ENCODE data around the gene MAP4K2.

DNA sequence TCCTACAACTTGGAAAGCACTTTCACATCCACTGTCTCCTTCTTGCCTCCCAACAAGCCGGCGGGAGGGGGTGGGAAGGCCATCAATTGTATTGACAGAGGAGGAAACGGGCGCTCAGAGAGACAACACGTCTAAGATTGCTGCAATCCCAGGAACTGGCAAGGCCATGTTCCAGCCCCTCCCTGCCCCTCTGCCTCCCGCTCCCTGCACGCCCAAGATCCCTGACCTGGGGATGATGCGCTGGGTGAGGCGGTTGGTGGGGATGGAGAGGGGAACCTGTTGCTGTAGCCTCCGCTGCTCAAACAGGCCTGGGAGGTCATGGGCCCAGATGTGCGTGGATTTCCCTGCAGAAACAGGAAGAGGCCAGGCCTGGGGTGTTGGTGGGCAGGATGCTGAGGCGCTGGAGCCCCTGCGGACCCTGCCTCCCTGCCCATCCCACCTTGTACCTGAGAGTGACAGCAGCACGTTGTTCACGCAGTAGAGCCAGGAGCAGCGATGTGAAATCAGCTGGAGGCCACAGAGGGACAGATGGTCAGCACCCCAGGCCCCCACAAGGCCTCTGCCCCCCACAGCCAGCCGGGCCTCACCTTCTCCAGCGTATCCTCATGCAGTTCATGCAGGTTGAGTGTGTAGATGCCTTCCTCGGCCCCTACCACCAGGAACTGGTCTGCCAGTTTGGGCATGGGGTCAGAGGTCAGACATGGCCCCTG lies 6.8 kb downstream of the MAP4K2 start:
- TF ChIP-seq POLR2A (IDR thresholded peaks at IDR 0.05): no peak
- TF ChIP-seq, protein P1, sequence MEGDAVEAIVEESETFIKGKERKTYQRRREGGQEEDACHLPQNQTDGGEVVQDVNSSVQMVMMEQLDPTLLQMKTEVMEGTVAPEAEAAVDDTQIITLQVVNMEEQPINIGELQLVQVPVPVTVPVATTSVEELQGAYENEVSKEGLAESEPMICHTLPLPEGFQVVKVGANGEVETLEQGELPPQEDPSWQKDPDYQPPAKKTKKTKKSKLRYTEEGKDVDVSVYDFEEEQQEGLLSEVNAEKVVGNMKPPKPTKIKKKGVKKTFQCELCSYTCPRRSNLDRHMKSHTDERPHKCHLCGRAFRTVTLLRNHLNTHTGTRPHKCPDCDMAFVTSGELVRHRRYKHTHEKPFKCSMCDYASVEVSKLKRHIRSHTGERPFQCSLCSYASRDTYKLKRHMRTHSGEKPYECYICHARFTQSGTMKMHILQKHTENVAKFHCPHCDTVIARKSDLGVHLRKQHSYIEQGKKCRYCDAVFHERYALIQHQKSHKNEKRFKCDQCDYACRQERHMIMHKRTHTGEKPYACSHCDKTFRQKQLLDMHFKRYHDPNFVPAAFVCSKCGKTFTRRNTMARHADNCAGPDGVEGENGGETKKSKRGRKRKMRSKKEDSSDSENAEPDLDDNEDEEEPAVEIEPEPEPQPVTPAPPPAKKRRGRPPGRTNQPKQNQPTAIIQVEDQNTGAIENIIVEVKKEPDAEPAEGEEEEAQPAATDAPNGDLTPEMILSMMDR (IDR thresholded peaks at IDR 0.05): no peak
